Epidermal melanocyte (primary cell): Measurements from ENCODE around the gene GSTA1.
"Not testable (repeated sequence)": the region's sequence is repeated elsewhere in the genome, so short reads cannot be mapped to it uniquely, and the experiment has no call there.

Source experiments
- DNase-seq: peaks from one replicate; pipeline ENCODE4 v3.0.0; 2011; ENCODE audit warnings: low spot score; ENCODE audit not compliant: insufficient read length

Gene GSTA1

GRCh38 chr6:52803668-52804255 lies at the start of gene GSTA1:
Gene GSTA1 (minus strand): TSS chr6:52803816. CDS start chr6:52799267, 4,549 bp downstream.
- not testable (repeated sequence) for DNase-seq

- no peak for DNase-seq
Measured at GRCh38 chr6:52849137-52849536, 45.5 kb upstream of the GSTA1 start.

GRCh38 chr6:52846002-52846401 lies 42.4 kb upstream of the GSTA1 start:
- no peak for DNase-seq

GRCh38 chr6:52843605-52844004 lies 40.0 kb upstream of the GSTA1 start:
- no peak for DNase-seq

GRCh38 chr6:52840763-52841585 lies 37.4 kb upstream of the GSTA1 start, which contains the start of gene GSTA5:
Gene GSTA5 (minus strand): TSS chr6:52840813.
- no peak for DNase-seq

GRCh38 chr6:52839124-52840055 lies 35.8 kb upstream of the GSTA1 start:
- peak; percentile 41 for DNase-seq

GRCh38 chr6:52834481-52834880 lies 30.9 kb upstream of the GSTA1 start:
- no peak for DNase-seq

- not testable (repeated sequence) for DNase-seq
Measured at GRCh38 chr6:52830869-52831268, 27.3 kb upstream of the GSTA1 start.

- no peak for DNase-seq
Measured at GRCh38 chr6:52829046-52829817, 25.6 kb upstream of the GSTA1 start.

- not testable (repeated sequence) for DNase-seq
Measured at GRCh38 chr6:52828621-52829020, 25.0 kb upstream of the GSTA1 start.

GRCh38 chr6:52827073-52827783 lies 23.6 kb upstream of the GSTA1 start:
- not testable (repeated sequence) for DNase-seq

- DNase-seq = no peak
Measured at GRCh38 chr6:52826513-52826912, 22.9 kb upstream of the GSTA1 start.

GRCh38 chr6:52825900-52826459 lies 22.4 kb upstream of the GSTA1 start:
- DNase-seq = not testable (repeated sequence)

- not testable (repeated sequence) for DNase-seq
Measured at GRCh38 chr6:52825270-52825793, 21.7 kb upstream of the GSTA1 start.

GRCh38 chr6:52821842-52822241 lies 18.2 kb upstream of the GSTA1 start:
- no peak for DNase-seq

- peak; percentile 55 for DNase-seq
Measured at GRCh38 chr6:52820198-52820597, 16.6 kb upstream of the GSTA1 start.

- peak; percentile 33 for DNase-seq
Measured at GRCh38 chr6:52815167-52816092, 11.8 kb upstream of the GSTA1 start.

- not testable (repeated sequence) for DNase-seq
Measured at GRCh38 chr6:52814545-52814944, 10.9 kb upstream of the GSTA1 start.
